ENCODE measurements around the gene UBR2.
A peak's percentile ranks its signal among the peaks of the same experiment; 100 is the strongest.

The UBR2 gene

GRCh38 chr6:42530751-42531150 is 33.1 kb upstream of the UBR2 start:
- H3K27me3 ChIP-seq (ENCODE audit: control insufficient read depth in 2 of 2, insufficient read depth in 2 of 2, low read length in 2 of 2) = no peaks in the 10 kb centered on the region
- H3K4me3 ChIP-seq (ENCODE audit: low read length in 2 of 2) = no peak overlapping the region
- no peak overlapping the region for H3K27ac ChIP-seq (ENCODE audit: low read depth in 2 of 2, low read length in 2 of 2)
- H3K9ac ChIP-seq (ENCODE audit: low read depth in 1 of 2, low read length in 2 of 2) = no peak overlapping the region
- H3K36me3 ChIP-seq (ENCODE audit: control insufficient read depth in 2 of 2, insufficient read depth in 2 of 2, low read length in 2 of 2) = no peaks in the 10 kb centered on the region
- no peaks in the 10 kb centered on the region for H3K9me3 ChIP-seq (ENCODE audit: control insufficient read depth in 2 of 2, low read length in 2 of 2)
- no peaks in the 10 kb centered on the region for H3K4me1 ChIP-seq (ENCODE audit: control insufficient read depth in 2 of 2, insufficient read depth in 2 of 2, low read length in 2 of 2)

DNA sequence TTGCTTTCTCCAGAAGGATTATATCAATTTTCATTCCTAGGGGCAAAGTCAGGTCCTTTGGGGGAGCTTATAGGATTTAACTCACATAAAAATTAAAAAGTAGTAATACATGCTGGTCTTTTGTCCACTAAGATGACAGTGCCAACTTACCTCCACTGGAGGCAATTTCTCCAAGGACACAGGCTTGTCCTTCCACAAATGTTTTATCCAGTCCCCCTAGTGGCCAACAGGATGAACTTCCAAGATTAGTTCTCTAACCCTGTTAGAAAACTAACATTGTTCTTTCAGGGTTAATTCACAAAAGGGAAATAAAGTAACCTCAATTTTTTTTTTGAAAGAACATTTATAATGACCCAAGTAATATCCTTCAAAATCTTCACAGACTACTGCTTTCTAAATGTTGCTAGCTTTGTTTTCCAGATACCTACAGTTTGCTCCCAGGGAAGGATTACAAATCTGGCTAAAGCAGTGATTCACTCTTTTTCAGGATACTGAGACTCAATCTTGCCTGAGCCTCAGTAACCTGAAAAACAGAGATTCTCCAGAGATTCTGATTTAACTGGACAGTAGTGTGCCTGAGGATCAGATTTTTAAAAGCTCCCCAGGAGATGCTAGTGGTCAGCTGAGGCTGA is 31.7 kb upstream of the UBR2 start:
- Histone ChIP-seq H3K27ac (ENCODE audit: low read depth in 2 of 2, low read length in 2 of 2) (no peak overlapping the region), H3K9ac (ENCODE audit: low read depth in 1 of 2, low read length in 2 of 2) (no peak overlapping the region), H3K27me3 (ENCODE audit: control insufficient read depth in 2 of 2, insufficient read depth in 2 of 2, low read length in 2 of 2) (no peaks in the 10 kb centered on the region)

GRCh38 chr6:42533794-42534193 is 30.0 kb upstream of the UBR2 start:
- no peaks in the 10 kb centered on the region for H3K27me3 ChIP-seq (ENCODE audit: control insufficient read depth in 2 of 2, insufficient read depth in 2 of 2, low read length in 2 of 2)
- H3K27ac ChIP-seq (ENCODE audit: low read depth in 2 of 2, low read length in 2 of 2) = no peak overlapping the region
- no peaks in the 10 kb centered on the region for H3K9me3 ChIP-seq (ENCODE audit: control insufficient read depth in 2 of 2, low read length in 2 of 2)
- H3K4me3 ChIP-seq (ENCODE audit: low read length in 2 of 2) = no peak overlapping the region
- no peaks in the 10 kb centered on the region for H3K36me3 ChIP-seq (ENCODE audit: control insufficient read depth in 2 of 2, insufficient read depth in 2 of 2, low read length in 2 of 2)
- H3K4me1 ChIP-seq (ENCODE audit: control insufficient read depth in 2 of 2, insufficient read depth in 2 of 2, low read length in 2 of 2) = no peaks in the 10 kb centered on the region
- no peak overlapping the region for H3K9ac ChIP-seq (ENCODE audit: low read depth in 1 of 2, low read length in 2 of 2)

More for the DNA sequence above, 31.7 kb upstream of the UBR2 start:
- no peaks in the 10 kb centered on the region for H3K9me3 ChIP-seq (ENCODE audit: control insufficient read depth in 2 of 2, low read length in 2 of 2)
- H3K4me3 ChIP-seq (ENCODE audit: low read length in 2 of 2) = no peak overlapping the region
- H3K36me3 ChIP-seq (ENCODE audit: control insufficient read depth in 2 of 2, insufficient read depth in 2 of 2, low read length in 2 of 2) = no peaks in the 10 kb centered on the region
- H3K4me1 ChIP-seq (ENCODE audit: control insufficient read depth in 2 of 2, insufficient read depth in 2 of 2, low read length in 2 of 2) = no peaks in the 10 kb centered on the region

- Histone ChIP-seq H3K36me3 (ENCODE audit: control insufficient read depth in 2 of 2, insufficient read depth in 2 of 2, low read length in 2 of 2) (no peaks in the 10 kb centered on the region), H3K27ac (ENCODE audit: low read depth in 2 of 2, low read length in 2 of 2) (no peak overlapping the region), H3K9me3 (ENCODE audit: control insufficient read depth in 2 of 2, low read length in 2 of 2) (no peaks in the 10 kb centered on the region), H3K4me3 (ENCODE audit: low read length in 2 of 2) (no peak overlapping the region), H3K4me1 (ENCODE audit: control insufficient read depth in 2 of 2, insufficient read depth in 2 of 2, low read length in 2 of 2) (no peaks in the 10 kb centered on the region), H3K27me3 (ENCODE audit: control insufficient read depth in 2 of 2, insufficient read depth in 2 of 2, low read length in 2 of 2) (no peaks in the 10 kb centered on the region), H3K9ac (ENCODE audit: low read depth in 1 of 2, low read length in 2 of 2) (no peak overlapping the region)
These were observed 26.3 kb upstream of the UBR2 start for GRCh38 chr6:42537536-42537935.

- H3K36me3 ChIP-seq (ENCODE audit: control insufficient read depth in 2 of 2, insufficient read depth in 2 of 2, low read length in 2 of 2) = no peaks in the 10 kb centered on the region
- no peaks in the 10 kb centered on the region for H3K27me3 ChIP-seq (ENCODE audit: control insufficient read depth in 2 of 2, insufficient read depth in 2 of 2, low read length in 2 of 2)
- no peaks in the 10 kb centered on the region for H3K4me1 ChIP-seq (ENCODE audit: control insufficient read depth in 2 of 2, insufficient read depth in 2 of 2, low read length in 2 of 2)
- no peak overlapping the region for H3K27ac ChIP-seq (ENCODE audit: low read depth in 2 of 2, low read length in 2 of 2)
- H3K9ac ChIP-seq (ENCODE audit: low read depth in 1 of 2, low read length in 2 of 2) = no peak overlapping the region
- H3K4me3 ChIP-seq (ENCODE audit: low read length in 2 of 2) = no peak overlapping the region
- no peaks in the 10 kb centered on the region for H3K9me3 ChIP-seq (ENCODE audit: control insufficient read depth in 2 of 2, low read length in 2 of 2)
These were observed 24.7 kb upstream of the UBR2 start for GRCh38 chr6:42539135-42539534.

DNA sequence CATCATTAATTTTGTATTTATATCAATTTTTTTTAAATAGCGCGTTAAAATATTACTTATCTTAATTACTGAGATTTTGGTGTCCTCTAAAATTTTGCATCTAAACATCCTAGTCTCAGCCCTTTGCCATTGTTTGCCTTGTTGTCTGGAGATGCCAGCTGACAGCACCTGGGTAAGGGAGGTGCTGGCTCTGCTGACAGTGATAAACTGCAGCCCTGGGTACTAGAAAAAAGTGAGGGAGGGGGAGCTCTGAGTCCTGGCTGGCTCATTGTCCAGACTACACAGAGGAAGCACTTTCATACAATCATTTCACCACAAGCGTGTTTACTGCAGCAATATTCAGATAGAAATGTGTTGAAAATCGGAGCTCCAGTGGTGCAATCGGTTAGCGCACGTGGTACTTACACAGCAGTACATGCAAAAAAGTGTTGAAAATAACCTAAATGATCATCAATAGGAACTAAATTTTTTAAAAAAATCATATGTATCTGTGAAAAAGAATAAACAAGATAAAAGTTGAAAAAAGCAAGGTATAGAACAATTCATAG is 18.5 kb upstream of the UBR2 start:
- no peak overlapping the region for H3K4me3 ChIP-seq (ENCODE audit: low read length in 2 of 2)
- no peak overlapping the region for H3K27ac ChIP-seq (ENCODE audit: low read depth in 2 of 2, low read length in 2 of 2)
- H3K27me3 ChIP-seq (ENCODE audit: control insufficient read depth in 2 of 2, insufficient read depth in 2 of 2, low read length in 2 of 2) = no peaks in the 10 kb centered on the region
- H3K4me1 ChIP-seq (ENCODE audit: control insufficient read depth in 2 of 2, insufficient read depth in 2 of 2, low read length in 2 of 2) = peaks cover 4 to 6% of the 10 kb centered on the region in 2 donors
- no peaks in the 10 kb centered on the region for H3K36me3 ChIP-seq (ENCODE audit: control insufficient read depth in 2 of 2, insufficient read depth in 2 of 2, low read length in 2 of 2)
- no peaks in the 10 kb centered on the region for H3K9me3 ChIP-seq (ENCODE audit: control insufficient read depth in 2 of 2, low read length in 2 of 2)
- no peak overlapping the region for H3K9ac ChIP-seq (ENCODE audit: low read depth in 1 of 2, low read length in 2 of 2)

GRCh38 chr6:42547407-42548329 is 16.2 kb upstream of the UBR2 start:
- Histone ChIP-seq H3K9me3 (ENCODE audit: control insufficient read depth in 2 of 2, low read length in 2 of 2) (no peaks in the 10 kb centered on the region), H3K4me3 (ENCODE audit: low read length in 2 of 2) (peak overlapping the region; percentile 66 to 73), H3K27me3 (ENCODE audit: control insufficient read depth in 2 of 2, insufficient read depth in 2 of 2, low read length in 2 of 2) (no peaks in the 10 kb centered on the region), H3K9ac (ENCODE audit: low read depth in 1 of 2, low read length in 2 of 2) (peak overlapping the region; percentile 14 to 50), H3K4me1 (ENCODE audit: control insufficient read depth in 2 of 2, insufficient read depth in 2 of 2, low read length in 2 of 2) (peaks cover 4 to 6% of the 10 kb centered on the region in 2 donors), H3K27ac (ENCODE audit: low read depth in 2 of 2, low read length in 2 of 2) (peak overlapping the region; percentile 27 to 38), H3K36me3 (ENCODE audit: control insufficient read depth in 2 of 2, insufficient read depth in 2 of 2, low read length in 2 of 2) (no peaks in the 10 kb centered on the region)

GRCh38 chr6:42550277-42550676 is 13.6 kb upstream of the UBR2 start:
- H3K4me1 ChIP-seq (ENCODE audit: control insufficient read depth in 2 of 2, insufficient read depth in 2 of 2, low read length in 2 of 2) = peaks cover 7 to 12% of the 10 kb centered on the region in 2 donors
- H3K27me3 ChIP-seq (ENCODE audit: control insufficient read depth in 2 of 2, insufficient read depth in 2 of 2, low read length in 2 of 2) = no peaks in the 10 kb centered on the region
- H3K9me3 ChIP-seq (ENCODE audit: control insufficient read depth in 2 of 2, low read length in 2 of 2) = no peaks in the 10 kb centered on the region
- H3K27ac ChIP-seq (ENCODE audit: low read depth in 2 of 2, low read length in 2 of 2) = no peak overlapping the region
- H3K9ac ChIP-seq (ENCODE audit: low read depth in 1 of 2, low read length in 2 of 2) = no peak overlapping the region
- H3K4me3 ChIP-seq (ENCODE audit: low read length in 2 of 2) = no peak overlapping the region
- no peaks in the 10 kb centered on the region for H3K36me3 ChIP-seq (ENCODE audit: control insufficient read depth in 2 of 2, insufficient read depth in 2 of 2, low read length in 2 of 2)

GRCh38 chr6:42551217-42551616 is 12.6 kb upstream of the UBR2 start:
- H3K4me3 ChIP-seq (ENCODE audit: low read length in 2 of 2) = no peak overlapping the region
- no peak overlapping the region for H3K27ac ChIP-seq (ENCODE audit: low read depth in 2 of 2, low read length in 2 of 2)

GRCh38 chr6:42552380-42552779 is 11.4 kb upstream of the UBR2 start:
- Histone ChIP-seq H3K27ac (ENCODE audit: low read depth in 2 of 2, low read length in 2 of 2) (no peak overlapping the region), H3K4me1 (ENCODE audit: control insufficient read depth in 2 of 2, insufficient read depth in 2 of 2, low read length in 2 of 2) (peaks cover 7 to 27% of the 10 kb centered on the region in 2 donors), H3K9me3 (ENCODE audit: control insufficient read depth in 2 of 2, low read length in 2 of 2) (no peaks in the 10 kb centered on the region)

More at GRCh38 chr6:42551217-42551616, 12.6 kb upstream of the UBR2 start:
- peaks cover 11 to 19% of the 10 kb centered on the region in 2 donors for H3K4me1 ChIP-seq (ENCODE audit: control insufficient read depth in 2 of 2, insufficient read depth in 2 of 2, low read length in 2 of 2)
- H3K36me3 ChIP-seq (ENCODE audit: control insufficient read depth in 2 of 2, insufficient read depth in 2 of 2, low read length in 2 of 2) = no peaks in the 10 kb centered on the region
- H3K9me3 ChIP-seq (ENCODE audit: control insufficient read depth in 2 of 2, low read length in 2 of 2) = no peaks in the 10 kb centered on the region
- no peak overlapping the region for H3K9ac ChIP-seq (ENCODE audit: low read depth in 1 of 2, low read length in 2 of 2)
- H3K27me3 ChIP-seq (ENCODE audit: control insufficient read depth in 2 of 2, insufficient read depth in 2 of 2, low read length in 2 of 2) = no peaks in the 10 kb centered on the region

More at GRCh38 chr6:42552380-42552779, 11.4 kb upstream of the UBR2 start:
- no peak overlapping the region for H3K4me3 ChIP-seq (ENCODE audit: low read length in 2 of 2)
- no peaks in the 10 kb centered on the region for H3K27me3 ChIP-seq (ENCODE audit: control insufficient read depth in 2 of 2, insufficient read depth in 2 of 2, low read length in 2 of 2)
- H3K36me3 ChIP-seq (ENCODE audit: control insufficient read depth in 2 of 2, insufficient read depth in 2 of 2, low read length in 2 of 2) = no peaks in the 10 kb centered on the region
- H3K9ac ChIP-seq (ENCODE audit: low read depth in 1 of 2, low read length in 2 of 2) = no peak overlapping the region

Data from mucosa of rectum (tissue), 2 donors.